HG03097 (cell line): Measurements from ENCODE around the gene FGB.

Experiments used
- ATAC-seq: cut with Tn5 transposase; IDR thresholded peaks from one replicate; pipeline ENCODE4 v1.9.1; 2021; ENCODE audit not compliant: unreplicated experiment, low FRiP score

FGB gene

DNA sequence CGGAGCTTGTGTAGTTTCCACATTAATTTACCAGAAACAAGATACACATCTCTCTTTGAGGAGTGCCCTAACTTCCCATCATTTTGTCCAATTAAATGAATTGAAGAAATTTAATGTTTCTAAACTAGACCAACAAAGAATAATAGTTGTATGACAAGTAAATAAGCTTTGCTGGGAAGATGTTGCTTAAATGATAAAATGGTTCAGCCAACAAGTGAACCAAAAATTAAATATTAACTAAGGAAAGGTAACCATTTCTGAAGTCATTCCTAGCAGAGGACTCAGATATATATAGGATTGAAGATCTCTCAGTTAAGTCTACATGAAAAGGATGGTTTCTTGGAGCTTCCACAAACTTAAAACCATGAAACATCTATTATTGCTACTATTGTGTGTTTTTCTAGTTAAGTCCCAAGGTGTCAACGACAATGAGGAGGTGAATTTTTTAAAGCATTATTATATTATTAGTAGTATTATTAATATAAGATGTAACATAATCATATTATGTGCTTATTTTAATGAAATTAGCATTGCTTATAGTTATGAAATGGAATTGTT lies at the start of gene FGB:
TSS of gene FGB (plus strand) at position 315 of the 558 bp plus-strand sequence. CDS start at position 323, 8 bp downstream.
- no peak for ATAC-seq

GRCh38 chr4:154516318-154517029 lies 46.3 kb upstream of the FGB start:
- ATAC-seq: no peak

DNA sequence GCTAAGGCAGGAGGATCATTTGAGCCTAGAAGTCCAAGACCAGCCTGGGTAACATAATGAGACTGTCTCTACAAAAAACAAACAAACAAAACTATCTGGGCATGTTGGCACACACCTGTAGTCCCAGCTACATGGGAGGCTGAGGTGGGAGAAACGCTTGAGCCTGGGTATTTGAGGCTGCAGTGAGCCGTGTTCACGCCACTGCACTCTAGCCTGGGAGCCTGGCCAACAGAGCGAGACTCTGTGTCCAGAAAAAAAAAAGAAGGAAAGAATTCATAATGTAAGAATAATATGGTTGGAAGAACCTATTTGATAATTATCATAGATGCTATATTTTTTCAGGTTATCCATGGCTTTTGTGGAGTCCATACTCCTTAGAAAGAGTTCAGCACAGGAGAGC lies 45.2 kb upstream of the FGB start:
- no peak for ATAC-seq

DNA sequence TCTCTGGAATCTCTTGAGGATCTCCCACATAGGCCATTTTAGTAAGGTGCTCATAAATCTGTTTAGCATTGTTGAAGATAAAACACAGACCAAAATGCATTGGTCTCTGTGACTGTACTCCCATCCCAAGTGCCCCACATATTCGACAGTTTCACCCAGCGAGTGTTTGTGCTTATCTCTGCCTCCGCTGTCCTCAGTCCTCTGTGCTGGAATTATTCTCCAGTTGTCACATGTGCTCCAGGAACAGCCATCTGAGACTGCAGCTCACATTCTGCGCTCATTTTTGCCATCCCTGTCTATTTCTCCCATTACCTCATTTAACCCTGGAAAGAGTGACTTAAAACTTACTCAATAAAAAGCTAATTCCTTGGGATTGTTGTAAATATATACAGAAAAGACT lies 43.6 kb upstream of the FGB start:
- ATAC-seq: no peak

GRCh38 chr4:154521607-154522006 lies 41.2 kb upstream of the FGB start:
- ATAC-seq: no peak

DNA sequence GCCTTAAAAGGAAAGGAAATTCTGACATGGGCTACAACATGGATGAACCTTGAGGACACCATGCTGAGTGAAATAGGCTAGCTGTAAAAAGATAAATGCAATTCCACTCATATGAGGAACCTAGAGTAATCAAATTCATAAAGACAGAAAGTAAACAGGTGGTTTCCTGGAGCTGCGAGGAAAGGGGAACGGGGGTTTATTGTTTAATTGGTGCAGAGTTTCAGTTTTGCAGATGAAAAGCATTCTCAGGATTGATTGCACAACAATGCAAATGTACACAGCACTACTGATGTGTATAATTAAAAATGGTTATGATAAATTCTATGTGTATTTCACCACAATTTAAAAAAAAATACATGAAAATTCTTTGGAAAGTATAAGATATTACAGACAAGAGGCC lies 36.7 kb upstream of the FGB start:
- peak; percentile 66 for ATAC-seq

DNA sequence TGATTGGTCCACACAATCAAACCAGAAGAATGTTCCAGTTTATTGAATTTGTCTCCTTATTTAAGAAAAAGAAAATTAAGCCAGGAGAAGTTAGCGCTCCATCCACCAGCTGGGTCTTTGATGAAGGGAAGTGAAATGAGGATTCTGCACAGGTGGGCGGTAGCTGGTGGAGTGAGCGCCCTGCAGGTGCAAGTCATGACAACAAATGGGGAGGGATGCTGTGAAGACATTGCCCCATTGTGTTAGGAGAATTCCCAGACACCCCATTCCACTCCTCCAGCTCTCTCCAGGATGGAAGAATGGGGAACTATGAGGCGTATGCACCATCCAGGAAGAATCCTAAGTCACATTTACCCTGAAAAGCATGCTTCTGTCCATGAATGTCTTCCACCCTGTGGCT lies 35.5 kb upstream of the FGB start:
- ATAC-seq: no peak

DNA sequence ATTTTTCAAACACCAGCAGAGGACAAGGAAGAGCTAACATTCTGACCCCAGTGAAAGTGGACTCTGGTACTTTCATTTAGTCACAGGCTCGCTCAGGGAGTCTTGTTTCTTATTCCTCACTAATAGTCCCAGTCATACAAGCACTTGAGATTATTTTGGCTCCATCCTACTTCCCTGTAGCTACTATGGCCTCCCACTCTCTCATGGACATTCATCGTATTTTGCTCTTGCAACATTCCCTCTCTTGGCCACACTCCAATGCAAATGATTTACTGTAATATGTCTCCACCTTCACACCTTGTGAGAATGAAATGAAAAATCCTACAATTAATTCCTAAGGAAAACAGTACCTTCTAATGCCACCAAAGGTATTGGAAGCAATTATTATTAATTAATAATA lies 33.9 kb upstream of the FGB start:
- ATAC-seq: no peak

GRCh38 chr4:154529728-154530519 lies 32.9 kb upstream of the FGB start:
- no peak for ATAC-seq

- no peak for ATAC-seq
Observed at GRCh38 chr4:154534296-154534695, 28.5 kb upstream of the FGB start.

- ATAC-seq: no peak
Observed at GRCh38 chr4:154542271-154542879, 20.4 kb upstream of the FGB start.

GRCh38 chr4:154545689-154546088 lies 17.1 kb upstream of the FGB start:
- ATAC-seq: no peak

- ATAC-seq: peak; percentile 98
Observed at GRCh38 chr4:154549894-154550790, 12.7 kb upstream of the FGB start, which contains the start of gene PLRG1. Gene PLRG1, minus strand, starts transcription at chr4:154550400. Its CDS starts 92 bp downstream, at chr4:154550308.

DNA sequence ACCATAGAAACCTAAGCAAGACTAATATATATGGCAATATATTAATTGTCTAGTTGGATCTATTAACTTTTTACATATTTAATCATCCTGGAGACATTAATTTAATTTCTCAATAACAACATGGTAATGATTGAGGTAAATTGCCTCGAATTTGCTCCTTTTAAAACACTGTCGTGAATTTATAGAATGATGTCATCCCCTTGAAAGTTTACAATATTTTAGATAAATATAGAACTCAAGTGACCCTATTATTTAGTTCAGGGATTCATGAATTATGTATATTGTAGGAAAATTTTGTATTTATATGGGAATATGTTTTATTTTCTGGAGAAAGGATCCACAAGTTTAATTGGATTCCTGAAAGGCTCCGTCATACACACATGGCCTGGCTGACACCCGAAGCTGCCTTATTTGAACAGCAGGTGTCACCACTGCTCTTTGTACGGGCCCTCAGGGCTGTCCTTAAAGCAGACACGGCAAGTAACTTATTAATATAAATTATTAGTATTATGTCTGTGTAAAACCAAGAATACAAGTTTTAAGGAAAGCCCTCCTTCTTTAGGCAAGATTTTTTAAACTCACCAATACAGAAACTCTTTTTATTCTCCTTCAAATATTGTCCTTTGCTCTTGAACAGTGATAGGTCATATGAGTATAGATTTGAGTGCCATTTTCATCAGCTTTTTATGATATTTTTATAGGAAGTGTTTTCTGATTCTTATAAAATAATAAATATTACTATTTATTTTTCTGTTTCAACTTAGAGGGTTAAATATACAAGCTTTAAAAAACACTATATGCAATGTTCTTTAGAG lies 10.7 kb upstream of the FGB start:
- ATAC-seq: peak; percentile 52

DNA sequence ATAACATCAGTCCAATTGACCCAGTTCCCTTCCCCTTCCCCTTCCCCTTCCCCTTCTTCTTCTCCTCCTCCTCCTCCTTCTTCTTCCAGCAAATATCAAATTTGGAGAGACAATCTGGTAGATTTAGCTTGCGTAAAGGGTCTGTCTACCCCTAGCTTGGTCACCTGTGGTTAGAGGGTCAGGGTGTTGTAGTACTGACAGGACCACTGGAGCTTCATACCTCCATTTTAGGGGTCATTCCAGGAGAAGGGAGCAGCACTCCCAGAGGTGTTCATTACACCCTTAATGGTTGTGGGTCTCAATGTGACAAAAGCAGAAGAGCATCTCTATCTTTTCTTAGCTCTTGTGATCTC lies 3.7 kb upstream of the FGB start:
- peak; percentile 27 for ATAC-seq

GRCh38 chr4:154559494-154560418 lies 3.1 kb upstream of the FGB start:
- ATAC-seq: peak; percentile 79

- no peak for ATAC-seq
Observed at GRCh38 chr4:154560419-154560801, 2.4 kb upstream of the FGB start.

- no peak for ATAC-seq
Observed at GRCh38 chr4:154560824-154561231, 2.0 kb upstream of the FGB start.
